Measurements from ENCODE around the gene ZNF846. TPM values are rescaled to one million over a fixed set of nuclear protein-coding genes. Genes with fewer than 3 reads are reported as not detected.

ZNF846 gene
- polyA plus RNA-seq (2012; ENCODE audit: insufficient read length, low read depth), result 1.4 TPM

DNA sequence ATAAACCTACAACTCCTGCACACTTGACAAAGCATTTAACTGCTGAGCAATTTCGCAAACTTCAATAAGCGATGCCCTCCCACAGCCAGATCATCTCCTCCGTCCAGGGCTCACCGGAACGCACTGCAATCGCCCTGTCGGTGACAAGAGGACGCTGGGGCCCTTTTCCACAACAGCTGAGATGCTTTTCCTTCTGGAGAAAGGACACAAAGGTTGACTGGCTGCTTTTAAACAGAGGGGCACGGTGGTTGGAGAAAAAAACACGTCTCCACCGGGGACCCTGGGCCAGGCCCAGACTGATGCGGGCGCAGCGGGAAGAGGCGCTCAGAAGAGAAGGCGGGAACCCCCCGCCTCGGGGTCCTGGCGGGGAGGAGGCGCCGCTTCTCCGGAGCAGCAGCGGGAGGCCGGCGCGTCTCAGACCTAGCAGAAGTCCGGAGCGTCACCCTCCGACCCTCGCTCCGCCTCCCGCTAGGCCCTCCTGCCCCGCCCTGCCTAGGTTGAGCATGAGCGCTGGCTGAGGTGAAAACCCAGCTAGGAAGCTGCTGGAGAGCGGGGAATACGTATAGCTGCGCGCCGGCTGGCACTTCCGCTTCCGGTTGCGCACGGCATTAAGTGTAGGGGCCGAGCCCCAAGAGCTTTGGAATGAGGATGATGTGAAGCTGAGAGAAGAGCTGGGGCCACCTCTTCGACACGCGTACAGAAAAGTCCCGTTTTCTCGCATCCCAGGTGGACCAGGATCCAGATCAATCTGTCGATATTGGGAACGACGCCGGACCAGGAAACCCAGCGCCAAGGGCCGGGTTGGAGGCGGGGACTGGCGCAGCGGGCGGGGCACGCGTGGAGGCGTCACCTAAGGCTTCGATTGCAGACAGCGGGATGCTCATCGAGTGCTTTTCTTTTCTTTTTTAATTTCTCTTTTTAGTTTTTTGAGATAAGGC, at the start of gene ZNF846:
Gene ZNF846 (minus strand): TSS at position 564 of the 938 bp plus-strand sequence. CDS start 3,788 bp downstream, outside the sequence.
- TF ChIP-seq FOXP2 (optimal IDR thresholded peaks at IDR 0.05; ENCODE audit: borderline replicate concordance, extremely low read depth, extremely low read length, insufficient read depth) (peak; percentile 70), SIN3A (IDR thresholded peaks at IDR 0.05; ENCODE audit: borderline replicate concordance, insufficient read depth, low read length) (peak; percentile 22; the same call in 1 of the 2 replicates), TAF1 (IDR thresholded peaks at IDR 0.05; ENCODE audit: borderline replicate concordance, insufficient read depth, low read length) (no peak), POLR2AphosphoS5 (IDR thresholded peaks at IDR 0.05; ENCODE audit: low read depth, low read length) (peak; percentile 63)
- TF ChIP-seq, protein P1, sequence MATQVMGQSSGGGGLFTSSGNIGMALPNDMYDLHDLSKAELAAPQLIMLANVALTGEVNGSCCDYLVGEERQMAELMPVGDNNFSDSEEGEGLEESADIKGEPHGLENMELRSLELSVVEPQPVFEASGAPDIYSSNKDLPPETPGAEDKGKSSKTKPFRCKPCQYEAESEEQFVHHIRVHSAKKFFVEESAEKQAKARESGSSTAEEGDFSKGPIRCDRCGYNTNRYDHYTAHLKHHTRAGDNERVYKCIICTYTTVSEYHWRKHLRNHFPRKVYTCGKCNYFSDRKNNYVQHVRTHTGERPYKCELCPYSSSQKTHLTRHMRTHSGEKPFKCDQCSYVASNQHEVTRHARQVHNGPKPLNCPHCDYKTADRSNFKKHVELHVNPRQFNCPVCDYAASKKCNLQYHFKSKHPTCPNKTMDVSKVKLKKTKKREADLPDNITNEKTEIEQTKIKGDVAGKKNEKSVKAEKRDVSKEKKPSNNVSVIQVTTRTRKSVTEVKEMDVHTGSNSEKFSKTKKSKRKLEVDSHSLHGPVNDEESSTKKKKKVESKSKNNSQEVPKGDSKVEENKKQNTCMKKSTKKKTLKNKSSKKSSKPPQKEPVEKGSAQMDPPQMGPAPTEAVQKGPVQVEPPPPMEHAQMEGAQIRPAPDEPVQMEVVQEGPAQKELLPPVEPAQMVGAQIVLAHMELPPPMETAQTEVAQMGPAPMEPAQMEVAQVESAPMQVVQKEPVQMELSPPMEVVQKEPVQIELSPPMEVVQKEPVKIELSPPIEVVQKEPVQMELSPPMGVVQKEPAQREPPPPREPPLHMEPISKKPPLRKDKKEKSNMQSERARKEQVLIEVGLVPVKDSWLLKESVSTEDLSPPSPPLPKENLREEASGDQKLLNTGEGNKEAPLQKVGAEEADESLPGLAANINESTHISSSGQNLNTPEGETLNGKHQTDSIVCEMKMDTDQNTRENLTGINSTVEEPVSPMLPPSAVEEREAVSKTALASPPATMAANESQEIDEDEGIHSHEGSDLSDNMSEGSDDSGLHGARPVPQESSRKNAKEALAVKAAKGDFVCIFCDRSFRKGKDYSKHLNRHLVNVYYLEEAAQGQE (IDR thresholded peaks at IDR 0.05; ENCODE audit: insufficient read depth in 1 of 2, low read depth in 2 of 2, low read length in 2 of 2), result no peak

DNA sequence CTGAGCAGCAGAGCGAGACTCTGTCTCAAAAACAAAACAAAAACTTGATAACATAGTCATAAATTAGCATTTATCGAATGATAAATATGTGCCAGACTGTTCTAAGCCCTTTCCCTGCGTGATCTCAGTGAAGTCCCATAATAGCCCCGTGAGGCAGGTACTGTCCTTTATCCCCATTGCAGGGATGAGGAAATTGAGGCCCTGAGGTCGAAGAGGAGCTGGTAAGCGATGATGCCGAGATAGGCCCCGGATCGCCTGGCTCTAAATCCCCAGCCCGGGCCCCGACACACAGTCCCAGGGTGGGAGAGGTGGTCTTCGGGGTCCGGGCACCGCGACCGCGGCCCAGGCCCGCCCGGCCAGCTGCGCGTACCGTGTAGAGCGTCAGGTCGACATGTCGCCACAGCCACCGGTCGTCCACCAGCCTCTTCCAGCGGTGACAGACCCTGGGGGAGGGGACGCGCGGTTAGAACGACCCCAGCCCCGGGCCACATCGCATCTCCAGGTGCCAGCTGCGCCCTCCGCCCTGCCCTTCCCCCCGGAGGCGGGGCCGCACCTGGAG, 49.7 kb upstream of the ZNF846 start:
- TF ChIP-seq TAF1 (IDR thresholded peaks at IDR 0.05; ENCODE audit: borderline replicate concordance, insufficient read depth, low read length) (no peak), POLR2AphosphoS5 (IDR thresholded peaks at IDR 0.05; ENCODE audit: low read depth, low read length) (no peak), FOXP2 (optimal IDR thresholded peaks at IDR 0.05; ENCODE audit: borderline replicate concordance, extremely low read depth, extremely low read length, insufficient read depth) (no peak), SIN3A (IDR thresholded peaks at IDR 0.05; ENCODE audit: borderline replicate concordance, insufficient read depth, low read length) (no peak)
- TF ChIP-seq, protein P1 (IDR thresholded peaks at IDR 0.05; ENCODE audit: insufficient read depth in 1 of 2, low read depth in 2 of 2, low read length in 2 of 2), result no peak

DNA sequence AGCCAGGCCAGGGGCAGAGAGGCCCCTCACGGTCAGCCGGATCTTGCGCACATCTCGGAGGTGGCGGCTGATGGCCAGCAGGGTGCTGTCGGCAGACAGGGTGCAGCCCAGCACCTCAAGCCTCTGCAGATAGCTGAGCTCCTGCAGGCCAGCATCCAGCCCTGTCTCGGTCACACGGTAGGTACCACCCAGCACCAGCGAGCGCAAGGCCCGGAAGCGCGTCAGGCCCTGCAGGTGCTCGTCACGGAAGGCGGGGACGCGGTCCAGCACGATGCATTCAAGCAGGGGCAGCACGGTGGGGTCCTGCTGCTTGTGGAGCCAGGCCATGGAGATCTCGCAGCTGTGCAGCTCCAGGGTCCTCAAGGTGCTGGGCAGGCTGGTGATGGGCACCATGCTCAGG, 42.6 kb upstream of the ZNF846 start:
- TF ChIP-seq POLR2AphosphoS5 (IDR thresholded peaks at IDR 0.05; ENCODE audit: low read depth, low read length) (no peak), SIN3A (IDR thresholded peaks at IDR 0.05; ENCODE audit: borderline replicate concordance, insufficient read depth, low read length) (no peak), TAF1 (IDR thresholded peaks at IDR 0.05; ENCODE audit: borderline replicate concordance, insufficient read depth, low read length) (no peak), FOXP2 (optimal IDR thresholded peaks at IDR 0.05; ENCODE audit: borderline replicate concordance, extremely low read depth, extremely low read length, insufficient read depth) (no peak)
- TF ChIP-seq, protein P1 (IDR thresholded peaks at IDR 0.05; ENCODE audit: insufficient read depth in 1 of 2, low read depth in 2 of 2, low read length in 2 of 2), result no peak

DNA sequence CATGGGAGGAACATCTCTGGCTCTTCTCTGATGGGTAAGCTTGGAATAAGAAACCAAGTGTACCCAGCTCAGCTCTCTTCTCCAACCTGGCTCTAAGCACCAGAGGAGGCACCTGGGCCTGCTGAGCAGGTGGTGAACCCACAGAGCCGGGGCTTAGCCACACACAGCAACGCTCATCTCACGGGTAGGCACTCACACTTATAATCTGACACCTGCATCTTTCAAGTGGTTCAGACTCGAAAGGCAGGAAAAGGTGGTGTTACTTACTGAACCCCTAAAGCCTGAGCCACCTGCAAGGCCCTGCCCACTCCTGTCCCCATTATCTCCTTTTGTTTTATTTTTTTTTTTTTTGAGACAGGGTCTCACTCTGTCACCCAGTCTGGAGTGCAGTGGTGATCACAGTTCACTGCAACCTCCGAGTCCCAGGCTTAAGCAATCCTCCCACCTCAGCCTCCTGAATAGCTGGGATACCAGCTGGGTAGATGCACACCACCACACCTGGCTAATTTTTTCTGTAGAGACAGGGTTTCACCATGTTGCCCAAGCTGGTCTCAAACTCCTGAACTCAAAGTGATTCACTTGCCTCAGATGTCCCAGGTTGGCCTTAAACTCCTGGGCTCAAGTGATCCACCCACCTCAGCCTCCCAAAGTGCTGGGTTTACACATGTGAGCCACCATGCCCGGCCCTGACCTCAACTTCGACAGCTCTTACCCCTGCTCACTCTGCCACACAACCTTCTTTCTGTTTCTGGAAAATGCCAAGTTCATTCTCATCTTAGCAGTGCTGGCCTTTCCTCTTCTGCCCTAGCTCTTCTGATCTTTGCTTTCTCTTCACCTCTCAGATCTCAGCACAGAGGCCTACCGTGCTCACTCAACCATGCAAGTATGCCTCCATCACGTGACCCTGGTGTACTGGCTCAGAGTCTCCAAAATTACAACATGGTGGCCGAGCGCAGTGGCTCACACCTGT, 40.6 kb upstream of the ZNF846 start:
- TF ChIP-seq SIN3A (IDR thresholded peaks at IDR 0.05; ENCODE audit: borderline replicate concordance, insufficient read depth, low read length) (no peak), TAF1 (IDR thresholded peaks at IDR 0.05; ENCODE audit: borderline replicate concordance, insufficient read depth, low read length) (no peak), POLR2AphosphoS5 (IDR thresholded peaks at IDR 0.05; ENCODE audit: low read depth, low read length) (no peak), FOXP2 (optimal IDR thresholded peaks at IDR 0.05; ENCODE audit: borderline replicate concordance, extremely low read depth, extremely low read length, insufficient read depth) (no peak)
- TF ChIP-seq, protein P1 (IDR thresholded peaks at IDR 0.05; ENCODE audit: insufficient read depth in 1 of 2, low read depth in 2 of 2, low read length in 2 of 2), result no peak

Measured in PFSK-1 (cell line).